GM12878 (cell line): Measurements from ENCODE around the gene TPK1. TPM values are rescaled to one million over a fixed set of nuclear protein-coding genes. Genes with fewer than 3 reads are reported as not detected.

Experiments used
- ATAC-seq: fragments of 200-7000 bp; cut with Tn5 transposase; 3 replicates; pipeline ENCODE4 v1.9.1; 2020; ENCODE audit warnings: mild to moderate bottlenecking, moderate library complexity
- BruUV-seq: library from RNA; stranded (reverse); fragments of 400-500 nt; replicated peaks from 2 replicates; lab custom pipeline; 2021; lab: Mats Ljungman, UMichigan
- CTCF ChIA-PET: fragments of 300-600 bp; sonication (Branson Sonifier 250); formaldehyde crosslinking; extraction: SDS; loops from one replicate; lab custom pipeline; 2021; ENCODE audit warnings: inconsistent platforms; lab: Yijun Ruan, JAX
- POLR2A ChIA-PET: fragments of 350-600 bp; formaldehyde crosslinking; extraction: SDS; loops from one replicate; lab custom pipeline; 2021; ENCODE audit warnings: inconsistent platforms; lab: Charles Lee
- RAD21 ChIA-PET: fragments of 300-600 bp; sonication (Branson Sonifier 250); formaldehyde crosslinking; loops from one replicate; lab custom pipeline; 2023; ENCODE audit warnings: antibody characterized with exemption; ENCODE audit not compliant: unreplicated experiment; lab: Charles Lee
- SMC1A ChIA-PET: fragments of 300-600 bp; sonication (Branson Sonifier 250); formaldehyde crosslinking; loops from one replicate; lab custom pipeline; 2023; ENCODE audit not compliant: unreplicated experiment, uncharacterized antibody; lab: Charles Lee
- DNase-seq: peaks from one replicate; pipeline ENCODE4 v3.0.0-alpha.2; 2011; ENCODE audit warnings: low read depth, low spot score
- FAIRE-seq: peaks from 3 replicates; lab custom pipeline; 2011; peaks lifted over from hg19 to GRCh38; lab: Jason Lieb, UNC
- H2AFZ ChIP-seq: 2 replicates; pipeline ENCODE4 v1.6.0; 2011; ENCODE audit warnings: low read depth, low read length, control low read depth; ENCODE audit not compliant: control insufficient read depth
- H3K27ac ChIP-seq: 2 replicates; pipeline ENCODE4 v1.5.1; 2011; ENCODE audit warnings: control low read depth; ENCODE audit not compliant: control insufficient read depth, insufficient read depth
- H3K27me3 ChIP-seq, 2 experiments: replicated peaks in 1 of 2; 2 replicates each; pipeline versions ENCODE4 v1.6.0 to v1.6.1; 2011; ENCODE audit warnings: low read length in 1 of 2; ENCODE audit not compliant: control insufficient read depth in 2 of 2, insufficient read depth in 2 of 2
- H3K36me3 ChIP-seq, 2 experiments: 2 replicates each; pipeline ENCODE4 v1.5.1; 2011; ENCODE audit warnings: low read length in 1 of 2; ENCODE audit not compliant: control insufficient read depth in 2 of 2, insufficient read depth in 2 of 2
- H3K4me1 ChIP-seq: 2 replicates; pipeline ENCODE4 v1.6.1; 2011; ENCODE audit warnings: mild to moderate bottlenecking, low read length, moderate library complexity, mixed read lengths; ENCODE audit not compliant: control insufficient read depth, insufficient read depth
- H3K4me2 ChIP-seq: 2 replicates; pipeline ENCODE4 v1.6.0; 2011; ENCODE audit warnings: control low read depth; ENCODE audit not compliant: control insufficient read depth, insufficient read depth
- H3K4me3 ChIP-seq: fragments of 200-600 bp; sonication (generic); 2 replicates; pipeline ENCODE4 v1.5.1; 2016
- H3K79me2 ChIP-seq: 2 replicates; pipeline ENCODE4 v1.6.0; 2011; ENCODE audit warnings: low read length; ENCODE audit not compliant: control insufficient read depth, insufficient read depth
- H3K9ac ChIP-seq: 2 replicates; pipeline ENCODE4 v1.8.0; 2011; ENCODE audit warnings: low read length, control low read depth, mixed read lengths; ENCODE audit not compliant: control insufficient read depth, insufficient read depth
- H3K9me3 ChIP-seq: replicated peaks from 3 replicates; pipeline ENCODE4 v1.5.1; 2011; ENCODE audit warnings: mild to moderate bottlenecking, low read length; ENCODE audit not compliant: control insufficient read depth, insufficient read depth
- H4K20me1 ChIP-seq: 2 replicates; pipeline ENCODE4 v1.6.0; 2011; ENCODE audit not compliant: control insufficient read depth, insufficient read depth
- CHD2 ChIP-seq: IDR thresholded peaks from 2 replicates; pipeline ENCODE4 v1.6.1; 2011; ENCODE audit warnings: low read depth, low read length, improper control_type of control experiment, borderline replicate concordance
- IKZF1 ChIP-seq: fragments of 450-650 bp; conservative IDR thresholded peaks from 2 replicates; pipeline ENCODE4 v1.6.1; 2017; ENCODE audit warnings: antibody characterized with exemption, mild to moderate bottlenecking
- MXI1 ChIP-seq: fragments of 150-350 bp; IDR thresholded peaks from 2 replicates; pipeline ENCODE4 v1.6.1; 2011; ENCODE audit warnings: low read depth, mild to moderate bottlenecking, inconsistent platforms, low read length, improper control_type of control experiment
- NR2F1 ChIP-seq: fragments of 450-650 bp; conservative IDR thresholded peaks from 2 replicates; pipeline ENCODE4 v1.6.1; 2017; ENCODE audit warnings: mild to moderate bottlenecking
- RB1 ChIP-seq: fragments of 450-650 bp; formaldehyde crosslinking; IDR thresholded peaks from 2 replicates; pipeline ENCODE4 v1.6.1; 2017; ENCODE audit warnings: mild to moderate bottlenecking, borderline replicate concordance
- SIN3A ChIP-seq: IDR thresholded peaks from 2 replicates; pipeline ENCODE4 v1.6.1; 2012; ENCODE audit warnings: low read depth, low read length, improper control_type of control experiment
- SPI1 ChIP-seq: IDR thresholded peaks from 2 replicates; pipeline ENCODE4 v1.6.1; 2011; ENCODE audit warnings: low read depth, mild to moderate bottlenecking, low read length, moderate library complexity, borderline replicate concordance; ENCODE audit not compliant: insufficient read depth
- SRF ChIP-seq, 2 experiments: IDR thresholded peaks; 2 replicates each; pipeline ENCODE4 v1.6.1; 2011; ENCODE audit warnings: low read depth in 2 of 2, low read length in 2 of 2, mild to moderate bottlenecking in 1 of 2, moderate library complexity in 1 of 2
- TARDBP ChIP-seq: IDR thresholded peaks from 2 replicates; pipeline ENCODE4 v1.6.1; 2016; ENCODE audit warnings: borderline replicate concordance
- ZNF24 ChIP-seq: fragments of 450-650 bp; IDR thresholded peaks from 2 replicates; pipeline ENCODE4 v1.6.1; 2017; ENCODE audit warnings: antibody characterized with exemption, mild to moderate bottlenecking
- WGBS: methylation state at CpG from one replicate; pipeline ENCODE4 v1.1.6; 2016; ENCODE audit warnings: low lambda C conversion rate; ENCODE audit not compliant: insufficient replicate concordance, insufficient coverage; ENCODE audit errors: missing lambda C conversion rate; 5-methylcytosine and 5-hydroxymethylcytosine counted together
- in situ Hi-C: fragments of 300-500 bp; cut with MboI; formaldehyde crosslinking; loops from 9 replicates; pipeline ENCODE4 v1.14.3; 2018; ENCODE audit warnings: mixed read lengths
- intact Hi-C: fragments of 100-400 bp; cut with micrococcal nuclease; formaldehyde crosslinking; loops from one replicate; pipeline ENCODE4 v1.14.2; 2022; ENCODE audit not compliant: unreplicated experiment
- polyA plus RNA-seq, 11 experiments: library from polyadenylated mRNA; depleted of rRNA in 4 of 11; unstranded in 6 of 11; stranded (reverse) in 5 of 11; fragments of >200 nt; fragmentation: Nextera tagmentation in 4 of 11; fragmentation: Illumina TruSeq in 1 of 11; extraction: Ambion mirVana in 4 of 11; extraction: Trizol in 1 of 11; gene quantifications; 1 replicate in 1 of 11; 2 replicates in 10 of 11; pipeline versions ENCODE4 v1.2.1 to v1.2.3, GENCODE V29; 2011 to 2016; ENCODE audit warnings: inconsistent platforms in 2 of 11, missing spikeins in 2 of 11, low read depth in 1 of 11
- total RNA-seq, 4 experiments: library from RNA; depleted of rRNA in 3 of 4; stranded (reverse); fragments of >200 nt in 3 of 4; fragmentation: Illumina TruSeq in 1 of 4; extraction: Trizol in 1 of 4; gene quantifications; 2 replicates each; pipeline versions ENCODE4 v1.2.1 to v1.2.3, GENCODE V29; 2013 to 2021
- TF ChIP-seq, protein P1 (sequence below), 3 experiments: IDR thresholded peaks in 2 of 3; conservative IDR thresholded peaks in 1 of 3; 2 replicates each; pipeline ENCODE4 v1.5.1; 2011; ENCODE audit warnings: low read depth in 3 of 3, low read length in 3 of 3, mild to moderate bottlenecking in 3 of 3, control low read depth in 2 of 3, moderate library complexity in 2 of 3, inconsistent platforms in 1 of 3, mixed read lengths in 1 of 3; ENCODE audit not compliant: control insufficient read depth in 2 of 3, insufficient read depth in 1 of 3; ENCODE audit errors: extremely low read depth in 1 of 3
- TF ChIP-seq, protein P2 (sequence below): fragments of 150-350 bp; IDR thresholded peaks from 2 replicates; pipeline ENCODE4 v1.6.1; 2016; ENCODE audit warnings: low read depth, low read length
- TF ChIP-seq, protein P3 (sequence below): IDR thresholded peaks from 2 replicates; pipeline ENCODE4 v1.6.1; 2012; ENCODE audit warnings: low read depth, low read length, improper control_type of control experiment

TPK1 gene
- total and polyA plus RNA-seq, 10 of the 15 experiments (the other 5 are each of a cell fraction or from before 2014, with no cell fraction given) = 7.1 to 19.0 (median 9.3) TPM

DNA sequence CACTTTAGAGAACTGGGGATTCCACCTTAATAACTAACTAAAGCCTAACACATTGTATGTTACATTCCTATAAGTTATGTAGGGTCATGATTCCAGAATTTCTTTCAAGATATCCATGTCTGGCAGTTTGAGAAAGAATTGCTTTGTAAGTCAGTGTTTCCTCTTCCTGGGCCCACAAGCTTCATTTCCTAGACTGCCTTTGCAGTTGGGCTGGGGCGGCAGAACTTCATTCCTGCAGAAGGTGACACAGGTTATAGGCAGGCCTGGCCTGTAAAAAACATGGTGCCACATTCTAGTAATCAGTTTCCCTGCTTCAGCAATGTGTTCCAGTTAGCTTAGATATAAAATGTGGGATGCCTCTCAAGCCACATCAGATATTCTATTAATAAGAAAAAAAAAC, 248.2 kb downstream of the TPK1 start:
- SMC1A ChIA-PET = no interaction called here
- no peaks in the 10 kb centered on the region for H3K27me3 ChIP-seq
- H3K9me3 ChIP-seq = no peaks in the 10 kb centered on the region
- TF ChIP-seq CHD2 (no peak), SRF (IDR thresholded peaks at IDR 0.05; ENCODE audit: low read depth in 2 of 2, low read length in 2 of 2) (no peak), RB1 (no peak), NR2F1 (no peak), IKZF1 (no peak), ZNF24 (no peak), SPI1 (no peak), TARDBP (no peak), MXI1 (no peak), SIN3A (no peak)
- TF ChIP-seq, protein P1, sequence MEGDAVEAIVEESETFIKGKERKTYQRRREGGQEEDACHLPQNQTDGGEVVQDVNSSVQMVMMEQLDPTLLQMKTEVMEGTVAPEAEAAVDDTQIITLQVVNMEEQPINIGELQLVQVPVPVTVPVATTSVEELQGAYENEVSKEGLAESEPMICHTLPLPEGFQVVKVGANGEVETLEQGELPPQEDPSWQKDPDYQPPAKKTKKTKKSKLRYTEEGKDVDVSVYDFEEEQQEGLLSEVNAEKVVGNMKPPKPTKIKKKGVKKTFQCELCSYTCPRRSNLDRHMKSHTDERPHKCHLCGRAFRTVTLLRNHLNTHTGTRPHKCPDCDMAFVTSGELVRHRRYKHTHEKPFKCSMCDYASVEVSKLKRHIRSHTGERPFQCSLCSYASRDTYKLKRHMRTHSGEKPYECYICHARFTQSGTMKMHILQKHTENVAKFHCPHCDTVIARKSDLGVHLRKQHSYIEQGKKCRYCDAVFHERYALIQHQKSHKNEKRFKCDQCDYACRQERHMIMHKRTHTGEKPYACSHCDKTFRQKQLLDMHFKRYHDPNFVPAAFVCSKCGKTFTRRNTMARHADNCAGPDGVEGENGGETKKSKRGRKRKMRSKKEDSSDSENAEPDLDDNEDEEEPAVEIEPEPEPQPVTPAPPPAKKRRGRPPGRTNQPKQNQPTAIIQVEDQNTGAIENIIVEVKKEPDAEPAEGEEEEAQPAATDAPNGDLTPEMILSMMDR (IDR thresholded peaks at IDR 0.05 in 2 of 3, conservative IDR thresholded peaks at IDR 0.05 in 1 of 3; ENCODE audit: control insufficient read depth in 2 of 3, extremely low read depth in 1 of 3, insufficient read depth in 1 of 3, low read depth in 3 of 3, low read length in 3 of 3) = no peak
- TF ChIP-seq, protein P2, sequence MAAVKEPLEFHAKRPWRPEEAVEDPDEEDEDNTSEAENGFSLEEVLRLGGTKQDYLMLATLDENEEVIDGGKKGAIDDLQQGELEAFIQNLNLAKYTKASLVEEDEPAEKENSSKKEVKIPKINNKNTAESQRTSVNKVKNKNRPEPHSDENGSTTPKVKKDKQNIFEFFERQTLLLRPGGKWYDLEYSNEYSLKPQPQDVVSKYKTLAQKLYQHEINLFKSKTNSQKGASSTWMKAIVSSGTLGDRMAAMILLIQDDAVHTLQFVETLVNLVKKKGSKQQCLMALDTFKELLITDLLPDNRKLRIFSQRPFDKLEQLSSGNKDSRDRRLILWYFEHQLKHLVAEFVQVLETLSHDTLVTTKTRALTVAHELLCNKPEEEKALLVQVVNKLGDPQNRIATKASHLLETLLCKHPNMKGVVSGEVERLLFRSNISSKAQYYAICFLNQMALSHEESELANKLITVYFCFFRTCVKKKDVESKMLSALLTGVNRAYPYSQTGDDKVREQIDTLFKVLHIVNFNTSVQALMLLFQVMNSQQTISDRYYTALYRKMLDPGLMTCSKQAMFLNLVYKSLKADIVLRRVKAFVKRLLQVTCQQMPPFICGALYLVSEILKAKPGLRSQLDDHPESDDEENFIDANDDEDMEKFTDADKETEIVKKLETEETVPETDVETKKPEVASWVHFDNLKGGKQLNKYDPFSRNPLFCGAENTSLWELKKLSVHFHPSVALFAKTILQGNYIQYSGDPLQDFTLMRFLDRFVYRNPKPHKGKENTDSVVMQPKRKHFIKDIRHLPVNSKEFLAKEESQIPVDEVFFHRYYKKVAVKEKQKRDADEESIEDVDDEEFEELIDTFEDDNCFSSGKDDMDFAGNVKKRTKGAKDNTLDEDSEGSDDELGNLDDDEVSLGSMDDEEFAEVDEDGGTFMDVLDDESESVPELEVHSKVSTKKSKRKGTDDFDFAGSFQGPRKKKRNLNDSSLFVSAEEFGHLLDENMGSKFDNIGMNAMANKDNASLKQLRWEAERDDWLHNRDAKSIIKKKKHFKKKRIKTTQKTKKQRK = no peak
- TF ChIP-seq, protein P3, sequence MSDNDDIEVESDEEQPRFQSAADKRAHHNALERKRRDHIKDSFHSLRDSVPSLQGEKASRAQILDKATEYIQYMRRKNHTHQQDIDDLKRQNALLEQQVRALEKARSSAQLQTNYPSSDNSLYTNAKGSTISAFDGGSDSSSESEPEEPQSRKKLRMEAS = no peak
- RAD21 ChIA-PET = no interaction called here
- no peak overlapping the region for H3K27ac ChIP-seq
- H3K36me3 ChIP-seq = no peaks in the 10 kb centered on the region
- H3K4me1 ChIP-seq = no peaks in the 10 kb centered on the region
- H3K9ac ChIP-seq = no peak overlapping the region
- no peaks in the 10 kb centered on the region for H3K79me2 ChIP-seq
- BruUV-seq = no TSS peak
- WGBS = 82% methylated on average over 1 of the region's 1 CpG
- DNase-seq (no peak), FAIRE-seq (no peak), ATAC-seq (no peak)
- intact Hi-C loops = no loop called here
- CTCF ChIA-PET = no interaction called here
- no peak overlapping the region for H2AFZ ChIP-seq
- in situ Hi-C loops = no loop called here
- H3K4me2 ChIP-seq = no peak overlapping the region
- H3K4me3 ChIP-seq = no peak overlapping the region
- POLR2A ChIA-PET = no interaction called here
- no peaks in the 10 kb centered on the region for H4K20me1 ChIP-seq
